Keratinocyte (primary cell): ENCODE data around the gene AVL9. TPM values are rescaled to one million over a fixed set of nuclear protein-coding genes. Genes with fewer than 3 reads are reported as not detected.

Experiments
- DNase-seq: peaks from one replicate; pipeline ENCODE4 v3.0.0-alpha.2; 2011; ENCODE audit warnings: low read depth, missing footprints, low spot score
- FAIRE-seq: peaks from 2 replicates; lab custom pipeline; 2011; peaks lifted over from hg19 to GRCh38; lab: Jason Lieb, UNC
- H2AFZ ChIP-seq: 2 replicates; pipeline ENCODE4 v1.6.0; 2012; ENCODE audit warnings: low read length, control low read depth, inconsistent platforms; ENCODE audit not compliant: control insufficient read depth
- H3K27ac ChIP-seq: 2 replicates; pipeline ENCODE4 v1.5.1; 2011; ENCODE audit warnings: low read length; ENCODE audit not compliant: control insufficient read depth, insufficient read depth
- H3K27me3 ChIP-seq: 3 replicates; pipeline ENCODE4 v1.6.0; 2011; ENCODE audit warnings: low read length; ENCODE audit not compliant: control insufficient read depth, insufficient read depth; ENCODE audit errors: extremely low read depth
- H3K36me3 ChIP-seq, 2 experiments: 2 replicates in 1 of 2; 3 replicates in 1 of 2; pipeline ENCODE4 v1.5.1; 2011; ENCODE audit warnings: low read length in 2 of 2, mild to moderate bottlenecking in 1 of 2; ENCODE audit not compliant: control insufficient read depth in 2 of 2, insufficient read depth in 2 of 2; ENCODE audit errors: extremely low read depth in 1 of 2
- H3K4me1 ChIP-seq: 3 replicates; pipeline ENCODE4 v1.5.1; 2011; ENCODE audit warnings: low read length; ENCODE audit not compliant: control insufficient read depth, insufficient read depth; ENCODE audit errors: extremely low read depth
- H3K4me2 ChIP-seq: 3 replicates; pipeline ENCODE4 v1.6.0; 2011; ENCODE audit warnings: low read depth, low read length; ENCODE audit not compliant: control insufficient read depth, insufficient read depth; ENCODE audit errors: extremely low read depth
- H3K4me3 ChIP-seq, 3 experiments: fragments of 200-600 bp in 1 of 3; sonication (generic) in 1 of 3; 2 replicates in 2 of 3; 3 replicates in 1 of 3; pipeline ENCODE4 v1.5.1; 2011 to 2016; ENCODE audit warnings: low read length in 3 of 3, mild to moderate bottlenecking in 3 of 3, control low read depth in 2 of 3, inconsistent platforms in 1 of 3, low read depth in 1 of 3, mixed read lengths in 1 of 3, mixed run types in 1 of 3, moderate library complexity in 1 of 3; ENCODE audit not compliant: control insufficient read depth in 2 of 3, insufficient read depth in 2 of 3; ENCODE audit errors: extremely low read depth in 1 of 3
- H3K79me2 ChIP-seq: 2 replicates; pipeline ENCODE4 v1.6.0; 2012; ENCODE audit warnings: low read length; ENCODE audit not compliant: control insufficient read depth, insufficient read depth
- H3K9ac ChIP-seq: 3 replicates; pipeline ENCODE4 v1.6.0; 2011; ENCODE audit warnings: low read length; ENCODE audit not compliant: control insufficient read depth, insufficient read depth; ENCODE audit errors: extremely low read depth
- H3K9me1 ChIP-seq: 3 replicates; pipeline ENCODE4 v1.6.0; 2011; ENCODE audit warnings: low read length; ENCODE audit not compliant: control insufficient read depth, insufficient read depth; ENCODE audit errors: extremely low read depth
- H3K9me3 ChIP-seq: 2 replicates; pipeline ENCODE4 v1.5.1; 2012; ENCODE audit warnings: low read depth, low read length; ENCODE audit not compliant: control insufficient read depth
- H4K20me1 ChIP-seq: 3 replicates; pipeline ENCODE4 v1.6.0; 2011; ENCODE audit warnings: low read length; ENCODE audit not compliant: control insufficient read depth, insufficient read depth; ENCODE audit errors: extremely low read depth
- CTCF ChIP-seq, 3 experiments: IDR thresholded peaks in 1 of 3; conservative IDR thresholded peaks in 1 of 3; optimal IDR thresholded peaks in 1 of 3; 2 replicates in 2 of 3; 3 replicates in 1 of 3; pipeline versions ENCODE3 to v1.5.1; 2011; ENCODE audit warnings: low read length in 3 of 3, mild to moderate bottlenecking in 3 of 3, moderate library complexity in 2 of 3, control low read depth in 1 of 3, inconsistent platforms in 1 of 3; ENCODE audit not compliant: insufficient read depth in 2 of 3; ENCODE audit errors: extremely low read depth in 1 of 3
- EZH2 ChIP-seq: IDR thresholded peaks from one replicate; pipeline ENCODE4 v1.6.1; 2012; ENCODE audit warnings: inconsistent platforms, mild to moderate bottlenecking, low read length, moderate library complexity
- dilution Hi-C: fragments of 300-500 bp; cut with MboI; formaldehyde crosslinking; loops from one replicate; pipeline ENCODE4 v1.7.0; 2020; ENCODE audit warnings: low sequenced_read_pairs; ENCODE audit not compliant: extremely low pct_ligation_motif_present
- polyA plus RNA-seq, 5 experiments: library from polyadenylated mRNA; depleted of rRNA in 3 of 5; stranded (reverse) in 3 of 5; stranded (forward) in 1 of 5; unstranded in 1 of 5; fragments of >200 nt; gene quantifications; 1 replicate in 1 of 5; 2 replicates in 3 of 5; 3 replicates in 1 of 5; pipeline versions ENCODE4 v1.2.1 to v1.2.3, GENCODE V29; 2011 to 2012; ENCODE audit warnings: missing spikeins in 2 of 5, low read depth in 1 of 5, low replicate concordance in 1 of 5

The AVL9 gene
- polyA plus RNA-seq, 1 donor (not counting 4 experiments of a cell fraction or from before 2014, with no cell fraction given), result 22.2 TPM

GRCh38 chr7:32573110-32573687 is 77.9 kb downstream of the AVL9 start:
- Histone ChIP-seq H2AFZ (no peak overlapping the region), H3K4me1 (no peaks in the 10 kb centered on the region), H3K4me2 (no peak overlapping the region), H3K9me3 (no peaks in the 10 kb centered on the region), H3K27ac (no peak overlapping the region), H3K9ac (no peak overlapping the region), H3K4me3 (no peak overlapping the region), H3K79me2 (no peaks in the 10 kb centered on the region), H3K9me1 (no peaks in the 10 kb centered on the region), H4K20me1 (no peaks in the 10 kb centered on the region), H3K27me3 (no peaks in the 10 kb centered on the region), H3K36me3 (peaks cover 9 to 30% of the 10 kb centered on the region in 2 experiments)
- TF ChIP-seq CTCF (optimal IDR thresholded peaks at IDR 0.05 in 1 of 3, IDR thresholded peaks at IDR 0.05 in 1 of 3, conservative IDR thresholded peaks at IDR 0.05 in 1 of 3; ENCODE audit: extremely low read depth in 1 of 3, insufficient read depth in 2 of 3, low read length in 3 of 3) (no peak), EZH2 (no peak)
- DNase-seq, result no peak
- dilution Hi-C loops, result no loop called here
- no peak for FAIRE-seq

GRCh38 chr7:32574626-32575025 is 79.3 kb downstream of the AVL9 start:
- H3K4me2 ChIP-seq, result no peak overlapping the region
- no peak overlapping the region for H3K4me3 ChIP-seq
- FAIRE-seq (no peak), DNase-seq (no peak)
- no peaks in the 10 kb centered on the region for H4K20me1 ChIP-seq
- H3K27me3 ChIP-seq, result no peaks in the 10 kb centered on the region
- dilution Hi-C loops, result no loop called here
- H3K4me1 ChIP-seq, result no peaks in the 10 kb centered on the region
- no peaks in the 10 kb centered on the region for H3K9me3 ChIP-seq
- no peak for TF ChIP-seq EZH2
- no peak for TF ChIP-seq CTCF (optimal IDR thresholded peaks at IDR 0.05 in 1 of 3, IDR thresholded peaks at IDR 0.05 in 1 of 3, conservative IDR thresholded peaks at IDR 0.05 in 1 of 3; ENCODE audit: extremely low read depth in 1 of 3, insufficient read depth in 2 of 3, low read length in 3 of 3)
- H3K27ac ChIP-seq, result no peak overlapping the region
- H3K9ac ChIP-seq, result no peak overlapping the region
- H3K79me2 ChIP-seq, result no peaks in the 10 kb centered on the region
- no peaks in the 10 kb centered on the region for H3K9me1 ChIP-seq
- H3K36me3 ChIP-seq, result peaks cover 11 to 33% of the 10 kb centered on the region in 2 experiments
- H2AFZ ChIP-seq, result no peak overlapping the region
